HepG2 (cell line): Measurements from ENCODE around the gene KRTAP10-5. TPM values are rescaled to one million over a fixed set of nuclear protein-coding genes. Genes with fewer than 3 reads are reported as not detected.

Source experiments
- ATAC-seq: fragments of 200-7000 bp; cut with Tn5 transposase; 3 replicates; pipeline ENCODE4 v1.9.1; 2020; ENCODE audit warnings: mild to moderate bottlenecking, moderate library complexity
- BruUV-seq: library from RNA; stranded (reverse); fragments of 400-500 nt; replicated peaks from 2 replicates; lab custom pipeline; 2021; lab: Mats Ljungman, UMichigan
- CTCF ChIA-PET: fragments of 300-600 bp; formaldehyde crosslinking; extraction: SDS; loops from one replicate; lab custom pipeline; 2021; ENCODE audit warnings: low total read pairs, inconsistent platforms, low intra/inter-chr PET ratio; lab: Yijun Ruan, JAX
- POLR2A ChIA-PET: fragments of 350-600 bp; sonication (Branson Sonifier 250); formaldehyde crosslinking; loops from one replicate; lab custom pipeline; 2020; ENCODE audit warnings: antibody characterized with exemption, inconsistent platforms; lab: Yijun Ruan, JAX
- DNase-seq: peaks from one replicate; pipeline ENCODE4 v3.0.0-alpha.2; 2015; ENCODE audit warnings: low spot score
- FAIRE-seq: peaks from 3 replicates; lab custom pipeline; 2011; peaks lifted over from hg19 to GRCh38; lab: Jason Lieb, UNC
- H2AFZ ChIP-seq: one replicate; pipeline ENCODE4 v1.6.1; 2011; ENCODE audit warnings: low read length, inconsistent platforms
- H3K27ac ChIP-seq: fragments of 300-600 bp; 3 replicates; pipeline ENCODE4 v1.8.0; 2011; ENCODE audit warnings: mixed run types, mild to moderate bottlenecking, mixed read lengths, low read length, inconsistent platforms; ENCODE audit not compliant: insufficient read depth; ENCODE audit errors: extremely low read length
- H3K27me3 ChIP-seq, 2 experiments: fragments of 200-600 bp in 1 of 2; 2 replicates in 1 of 2; 3 replicates in 1 of 2; pipeline versions ENCODE4 v1.6.0 to v1.8.0; 2011; ENCODE audit warnings: low read length in 2 of 2, mild to moderate bottlenecking in 2 of 2, moderate library complexity in 2 of 2, inconsistent platforms in 1 of 2; ENCODE audit not compliant: insufficient read depth in 2 of 2, control insufficient read depth in 1 of 2
- H3K36me3 ChIP-seq, 2 experiments: fragments of 200-600 bp in 1 of 2; replicated peaks in 1 of 2; 2 replicates in 1 of 2; 3 replicates in 1 of 2; pipeline versions ENCODE4 v1.5.1 to v1.8.0; 2011; ENCODE audit warnings: low read length in 2 of 2, inconsistent platforms in 1 of 2; ENCODE audit not compliant: insufficient read depth in 2 of 2, control insufficient read depth in 1 of 2
- H3K4me1 ChIP-seq: 2 replicates; pipeline ENCODE4 v1.5.1; 2012; ENCODE audit warnings: low read length, inconsistent platforms; ENCODE audit not compliant: insufficient read depth
- H3K4me2 ChIP-seq: 2 replicates; pipeline ENCODE4 v1.6.0; 2011; ENCODE audit warnings: low read depth, low read length, inconsistent platforms
- H3K4me3 ChIP-seq, 3 experiments: fragments of 200-600 bp in 1 of 3; sonication (generic), shearing (Covaris generic) in 1 of 3; replicated peaks in 1 of 3; 2 replicates each; pipeline ENCODE4 v1.5.1; 2011 to 2016; ENCODE audit warnings: low read length in 3 of 3, inconsistent platforms in 2 of 3, low read depth in 2 of 3, mild to moderate bottlenecking in 2 of 3, control low read depth in 1 of 3, mixed read lengths in 1 of 3; ENCODE audit not compliant: insufficient read depth in 1 of 3
- H3K79me2 ChIP-seq: one replicate; pipeline ENCODE4 v1.6.1; 2011; ENCODE audit warnings: low read length, inconsistent platforms; ENCODE audit not compliant: insufficient read depth
- H3K9ac ChIP-seq: 2 replicates; pipeline ENCODE4 v1.6.0; 2011; ENCODE audit warnings: mild to moderate bottlenecking, low read depth, low read length, inconsistent platforms; ENCODE audit not compliant: insufficient read depth
- H3K9me3 ChIP-seq: 2 replicates; pipeline ENCODE4 v1.5.1; 2012; ENCODE audit warnings: mild to moderate bottlenecking, low read length
- H4K20me1 ChIP-seq: 2 replicates; pipeline ENCODE4 v1.6.0; 2011; ENCODE audit warnings: inconsistent platforms, mild to moderate bottlenecking, low read length, moderate library complexity; ENCODE audit not compliant: insufficient read depth
- FOXM1 ChIP-seq: sonication (generic); formaldehyde crosslinking; IDR thresholded peaks from 2 replicates; pipeline ENCODE4 v1.5.0; 2020; ENCODE audit warnings: missing genetic modification reagents
- JUN ChIP-seq: sonication (generic); formaldehyde crosslinking; IDR thresholded peaks from 2 replicates; pipeline ENCODE4 v1.4.0; 2020; ENCODE audit warnings: mild to moderate bottlenecking, missing genetic modification reagents
- NAIF1 ChIP-seq: sonication (generic); formaldehyde crosslinking; IDR thresholded peaks from 2 replicates; pipeline ENCODE4 v1.5.0; 2020; ENCODE audit warnings: mild to moderate bottlenecking, missing genetic modification reagents, borderline replicate concordance
- NKX3-1 ChIP-seq: sonication (generic); formaldehyde crosslinking; IDR thresholded peaks from 2 replicates; pipeline ENCODE4 v1.5.0; 2020; ENCODE audit warnings: missing genetic modification reagents
- NR0B2 ChIP-seq: sonication (generic); formaldehyde crosslinking; IDR thresholded peaks from 2 replicates; pipeline ENCODE4 v1.4.0; 2020; ENCODE audit warnings: mild to moderate bottlenecking, missing genetic modification reagents
- TBX3 ChIP-seq: fragments of 450-650 bp; IDR thresholded peaks from 2 replicates; pipeline ENCODE4 v1.6.1; 2017; ENCODE audit warnings: antibody characterized with exemption, mild to moderate bottlenecking, inconsistent platforms, borderline replicate concordance
- TRAFD1 ChIP-seq: sonication (generic); formaldehyde crosslinking; IDR thresholded peaks from 2 replicates; pipeline ENCODE4 v1.5.1; 2020; ENCODE audit warnings: missing genetic modification reagents, mild to moderate bottlenecking, borderline replicate concordance
- ZBTB49 ChIP-seq: sonication (generic); formaldehyde crosslinking; IDR thresholded peaks from 2 replicates; pipeline ENCODE4 v1.4.0; 2020; ENCODE audit warnings: missing genetic modification reagents, borderline replicate concordance
- ZFAT ChIP-seq: sonication (generic); formaldehyde crosslinking; conservative IDR thresholded peaks from 2 replicates; pipeline ENCODE4 v1.8.1; 2023; ENCODE audit warnings: missing genetic modification reagents, inconsistent platforms
- ZNF670 ChIP-seq: sonication (generic); formaldehyde crosslinking; IDR thresholded peaks from 2 replicates; pipeline ENCODE4 v1.8.0; 2022; ENCODE audit warnings: mild to moderate bottlenecking, missing genetic modification reagents, borderline replicate concordance
- ZNF773 ChIP-seq: sonication (generic); formaldehyde crosslinking; IDR thresholded peaks from 2 replicates; pipeline ENCODE4 v1.4.0; 2020; ENCODE audit warnings: missing genetic modification reagents, borderline replicate concordance
- WGBS: methylation state at CpG from one replicate; pipeline ENCODE4 v1.1.6; 2017; ENCODE audit warnings: low lambda C conversion rate; 5-methylcytosine and 5-hydroxymethylcytosine counted together
- in situ Hi-C: cut with HindIII; loops from 2 replicates; pipeline ENCODE4 v1.10.0; 2017; ENCODE audit warnings: low pct_unique_long_range_greater_than_20kb; ENCODE audit not compliant: extremely low pct_ligation_motif_present
- intact Hi-C: fragments of 100-400 bp; cut with micrococcal nuclease; formaldehyde crosslinking; loops from one replicate; pipeline ENCODE4 v1.10.0; 2022; ENCODE audit not compliant: unreplicated experiment
- polyA plus RNA-seq, 8 experiments: library from polyadenylated mRNA; depleted of rRNA in 3 of 8; stranded (reverse) in 7 of 8; unstranded in 1 of 8; fragments of >200 nt; fragmentation: Illumina TruSeq in 4 of 8; extraction: Trizol in 4 of 8; gene quantifications; 2 replicates each; pipeline versions ENCODE4 v1.2.1 to v1.2.3, GENCODE V29; 2011 to 2016; ENCODE audit warnings: low read depth in 4 of 8, missing spikeins in 1 of 8, mixed read lengths in 1 of 8; ENCODE audit not compliant: insufficient read depth in 1 of 8
- total RNA-seq, 5 experiments: library from RNA; depleted of rRNA; stranded (reverse); fragments of >200 nt; fragmentation: Illumina TruSeq; extraction: Trizol; gene quantifications; 2 replicates each; pipeline ENCODE4 v1.2.3, GENCODE V29; 2016; ENCODE audit warnings: low read depth in 1 of 5

The KRTAP10-5 gene
- total and polyA plus RNA-seq, 2 of the 13 experiments (the other 11 are each of a cell fraction or from before 2014, with no cell fraction given): not detected

GRCh38 chr21:44612029-44612486 is 31.7 kb upstream of the KRTAP10-5 start, which contains the start of gene KRTAP10-8:
Gene KRTAP10-8, plus strand, starts transcription at chr21:44612079. Its CDS starts 22 bp downstream, at chr21:44612101.
- H3K4me1 ChIP-seq: no peaks in the 10 kb centered on the region
- POLR2A ChIA-PET: no interaction called here
- no peak within 1 kb of the TSS for H3K9ac ChIP-seq
- intact Hi-C loops: no loop called here
- CTCF ChIA-PET: no interaction called here
- H3K9me3 ChIP-seq: peaks cover 24% of the 10 kb centered on the region; the same call in 1 of the 2 replicates
- H2AFZ ChIP-seq: no peak within 1 kb of the TSS
- in situ Hi-C loops: no loop called here
- BruUV-seq: no TSS peak
- ATAC-seq: no peak
- no peaks in the 10 kb centered on the region for H3K79me2 ChIP-seq
- peaks cover 1 to 25% of the 10 kb centered on the region in 2 experiments; a peak in 3 of 5 replicates for H3K27me3 ChIP-seq
- H3K4me3 ChIP-seq: no peak within 1 kb of the TSS
- no peaks in the 10 kb centered on the region for H4K20me1 ChIP-seq
- no peak for FAIRE-seq
- no peaks in the 10 kb centered on the region for H3K36me3 ChIP-seq
- WGBS: 100% methylated on average over 2 of the region's 8 CpGs
- no peak for DNase-seq
- TF ChIP-seq ZNF773 (CRISPR knock-in tag) (no peak), FOXM1 (no peak), ZNF670 (CRISPR knock-in tag) (no peak), TRAFD1 (no peak), NAIF1 (CRISPR knock-in tag) (no peak), JUN (CRISPR knock-in tag) (no peak), NKX3-1 (CRISPR knock-in tag) (no peak), ZBTB49 (CRISPR knock-in tag) (no peak), NR0B2 (CRISPR knock-in tag) (no peak), ZFAT (no peak), TBX3 (no peak)
- H3K4me2 ChIP-seq: no peak within 1 kb of the TSS
- H3K27ac ChIP-seq: no peak within 1 kb of the TSS
